Measurements from ENCODE around the gene LSM5.

GRCh38 chr7:32489788-32490126, 423 bp downstream of the LSM5 start:
- TF ChIP-seq YY1 (IDR thresholded peaks at IDR 0.05; ENCODE audit: borderline replicate concordance in 1 of 3, control insufficient read depth in 1 of 3, extremely low read depth in 1 of 3, insufficient read depth in 3 of 3, insufficient read length in 1 of 3, insufficient replicate concordance in 2 of 3, low read depth in 1 of 3, low read length in 2 of 3), result no peak
- no peak for TF ChIP-seq SPI1 (IDR thresholded peaks at IDR 0.05; ENCODE audit: borderline replicate concordance, low read depth, low read length)
- no peak for TF ChIP-seq HDAC6 (IDR thresholded peaks at IDR 0.05; ENCODE audit: low read depth, low read length)
- no peak for TF ChIP-seq ETV6 (IDR thresholded peaks at IDR 0.05; ENCODE audit: borderline replicate concordance in 1 of 2, low read depth in 2 of 2, low read length in 1 of 2)
- TF ChIP-seq ETV6 (CRISPR knock-in tag; IDR thresholded peaks at IDR 0.05; ENCODE audit: borderline replicate concordance), result no peak
- no peak for TF ChIP-seq NFRKB (IDR thresholded peaks at IDR 0.05; ENCODE audit: low read depth)

Data from K562 (cell line).